SK-N-MC (cell line): ENCODE results near the gene FHIP2A.

Source experiments
- DNase-seq: peaks from one replicate; pipeline ENCODE4 v3.0.0-alpha.2; 2011; ENCODE audit warnings: low read depth, low spot score
- H3K27ac ChIP-seq: fragments of 200-600 bp; sonication (generic); 2 replicates; pipeline ENCODE4 v1.5.1; 2016; ENCODE audit warnings: mixed run types
- H3K36me3 ChIP-seq: fragments of 200-600 bp; sonication (generic); 2 replicates; pipeline ENCODE4 v1.6.1; 2017; ENCODE audit warnings: antibody characterized with exemption, low read length, mixed read lengths; ENCODE audit not compliant: insufficient read depth
- H3K4me3 ChIP-seq: fragments of 200-600 bp; sonication (generic); 2 replicates; pipeline ENCODE4 v1.5.1; 2016
- H3K9ac ChIP-seq: fragments of 200-600 bp; sonication (generic); 2 replicates; pipeline ENCODE4 v1.8.0; 2017; ENCODE audit warnings: mixed run types, mixed read lengths; ENCODE audit not compliant: insufficient read length
- H3K9me3 ChIP-seq: fragments of 200-600 bp; sonication (generic); 2 replicates; pipeline ENCODE4 v1.6.1; 2017; ENCODE audit warnings: low read depth, mild to moderate bottlenecking, antibody characterized with exemption, low read length, moderate library complexity, mixed read lengths
- EZH2 ChIP-seq: fragments of 200-600 bp; sonication (generic); IDR thresholded peaks from one replicate; pipeline ENCODE4 v1.6.1; 2017; ENCODE audit warnings: antibody characterized with exemption
- FOXP2 ChIP-seq: optimal IDR thresholded peaks from 2 replicates; pipeline ENCODE3; 2011; ENCODE audit warnings: mild to moderate bottlenecking, moderate library complexity; ENCODE audit not compliant: insufficient read depth; ENCODE audit errors: extremely low read length, control extremely low read depth
- POLR2AphosphoS5 ChIP-seq: IDR thresholded peaks from 2 replicates; pipeline ENCODE4 v1.6.1; 2012; ENCODE audit warnings: mild to moderate bottlenecking, low read depth, low read length, borderline replicate concordance

FHIP2A gene

DNA sequence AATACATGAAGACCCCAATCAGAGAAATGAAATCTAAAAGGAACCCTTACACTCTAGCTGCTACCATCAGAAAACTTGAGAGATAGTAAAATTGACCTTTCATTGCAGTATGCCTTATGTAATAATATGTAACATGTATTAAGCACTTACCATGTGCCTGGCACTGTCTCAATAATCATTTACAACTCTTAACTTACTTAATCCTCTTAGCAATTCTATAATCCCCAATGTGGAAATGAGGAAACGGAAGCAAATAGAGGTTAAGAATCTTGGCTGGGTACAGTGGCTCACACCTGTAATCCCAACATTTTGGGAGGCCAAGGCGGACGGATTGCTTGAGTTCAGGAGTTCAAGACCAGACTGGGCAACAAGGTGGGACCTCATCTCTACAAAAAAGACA, 29.8 kb upstream of the FHIP2A start:
- TF ChIP-seq POLR2AphosphoS5: no peak
- TF ChIP-seq FOXP2: no peak
- Histone ChIP-seq H3K36me3 (no peaks in the 10 kb centered on the region), H3K27ac (no peak overlapping the region), H3K9me3 (no peaks in the 10 kb centered on the region), H3K9ac (no peak overlapping the region), H3K4me3 (no peak overlapping the region)
- no peak for DNase-seq

DNA sequence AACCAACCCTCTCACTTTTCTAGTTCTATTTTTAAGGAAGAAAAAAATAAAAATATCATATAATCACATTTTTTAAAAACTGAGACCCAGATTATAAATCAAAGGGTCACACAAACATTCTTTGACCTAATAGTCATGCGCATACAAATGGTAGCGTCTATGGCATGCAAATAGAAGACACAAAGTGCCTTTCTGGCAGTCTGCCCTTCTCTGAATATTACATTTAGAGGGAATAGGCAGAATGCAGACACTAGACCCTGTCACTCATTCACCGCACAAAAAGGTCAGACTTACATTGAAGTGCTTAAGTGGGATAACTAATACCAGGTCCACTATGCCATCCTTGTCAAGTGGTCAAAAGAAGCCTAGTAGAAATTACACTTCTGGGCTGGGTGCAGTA, 26.5 kb upstream of the FHIP2A start:
- TF ChIP-seq EZH2 (no peak), POLR2AphosphoS5 (no peak), FOXP2 (no peak)
- H3K9me3 ChIP-seq: no peaks in the 10 kb centered on the region
- peak overlapping the region; percentile 36; the same call in 1 of the 2 replicates for H3K27ac ChIP-seq
- H3K36me3 ChIP-seq: no peaks in the 10 kb centered on the region
- H3K4me3 ChIP-seq: no peak overlapping the region
- H3K9ac ChIP-seq: no peak overlapping the region
- no peak for DNase-seq

DNA sequence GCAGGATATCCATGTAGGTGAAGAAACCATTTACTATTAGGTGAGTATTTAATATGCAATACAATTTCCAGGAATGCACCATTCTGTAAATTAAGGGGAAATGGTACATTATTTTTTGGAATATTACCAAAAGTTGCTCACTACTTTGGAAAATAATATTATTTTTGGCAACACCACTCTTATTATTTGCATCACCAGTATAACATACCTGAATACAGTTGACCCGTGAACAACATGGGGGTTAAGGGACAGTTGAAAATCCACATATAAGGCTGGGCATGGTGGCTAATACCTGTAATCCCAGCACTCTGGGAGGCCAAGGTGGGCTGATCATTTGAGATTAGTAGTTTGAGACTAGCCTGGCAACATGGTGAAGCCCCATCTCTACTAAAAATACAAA, 21.2 kb upstream of the FHIP2A start:
- Histone ChIP-seq H3K27ac (no peak overlapping the region), H3K9ac (no peak overlapping the region), H3K4me3 (no peak overlapping the region), H3K36me3 (no peaks in the 10 kb centered on the region), H3K9me3 (no peaks in the 10 kb centered on the region)
- TF ChIP-seq FOXP2 (no peak), POLR2AphosphoS5 (no peak), EZH2 (no peak)
- DNase-seq: no peak

DNA sequence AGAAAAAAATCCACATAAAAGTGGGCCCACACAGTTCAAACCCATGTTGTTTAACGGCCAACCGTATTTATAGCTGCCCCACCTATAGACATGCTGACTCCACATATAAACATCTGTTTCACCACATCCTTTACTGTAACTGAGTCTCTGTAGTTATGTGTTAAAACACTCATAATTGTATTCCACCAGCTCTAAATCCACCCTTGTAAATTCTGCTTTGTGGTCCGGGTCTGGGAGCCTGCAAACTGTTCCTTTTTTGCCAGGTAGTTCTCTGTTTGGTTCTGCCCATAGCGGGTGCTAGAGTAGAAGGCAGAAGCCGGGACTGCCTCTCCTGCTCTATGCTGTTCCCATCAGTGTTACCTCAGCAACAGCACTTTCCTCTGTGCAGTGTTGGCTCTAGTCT, 20.2 kb upstream of the FHIP2A start:
- H3K9ac ChIP-seq: no peak overlapping the region
- DNase-seq: no peak
- no peaks in the 10 kb centered on the region for H3K9me3 ChIP-seq
- no peak overlapping the region for H3K4me3 ChIP-seq
- no peak for TF ChIP-seq EZH2
- no peak for TF ChIP-seq FOXP2
- TF ChIP-seq POLR2AphosphoS5: no peak
- no peaks in the 10 kb centered on the region for H3K36me3 ChIP-seq
- H3K27ac ChIP-seq: no peak overlapping the region

DNA sequence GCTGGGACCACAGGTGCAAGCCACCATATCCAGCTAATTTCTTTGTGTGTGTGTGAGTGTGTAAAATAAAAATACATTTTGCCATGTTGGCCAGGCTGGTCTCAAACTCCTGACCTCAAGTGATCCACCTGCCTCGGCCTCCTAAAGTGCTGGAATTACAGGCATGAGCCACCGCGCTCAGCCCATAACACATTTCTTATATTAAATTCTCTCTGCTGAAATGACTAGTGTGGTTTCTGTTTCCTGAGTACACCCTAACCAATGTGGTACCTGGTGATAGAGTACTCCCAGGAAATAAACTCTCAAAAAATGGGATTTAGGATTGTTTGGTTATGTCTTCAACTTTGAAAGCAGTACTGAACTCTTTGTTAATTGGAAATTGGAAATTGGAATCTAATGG, 19.4 kb upstream of the FHIP2A start:
- Histone ChIP-seq H3K27ac (no peak overlapping the region), H3K36me3 (no peaks in the 10 kb centered on the region), H3K9me3 (no peaks in the 10 kb centered on the region), H3K9ac (no peak overlapping the region), H3K4me3 (no peak overlapping the region)
- DNase-seq: no peak
- TF ChIP-seq FOXP2: no peak
- TF ChIP-seq EZH2: no peak
- no peak for TF ChIP-seq POLR2AphosphoS5

DNA sequence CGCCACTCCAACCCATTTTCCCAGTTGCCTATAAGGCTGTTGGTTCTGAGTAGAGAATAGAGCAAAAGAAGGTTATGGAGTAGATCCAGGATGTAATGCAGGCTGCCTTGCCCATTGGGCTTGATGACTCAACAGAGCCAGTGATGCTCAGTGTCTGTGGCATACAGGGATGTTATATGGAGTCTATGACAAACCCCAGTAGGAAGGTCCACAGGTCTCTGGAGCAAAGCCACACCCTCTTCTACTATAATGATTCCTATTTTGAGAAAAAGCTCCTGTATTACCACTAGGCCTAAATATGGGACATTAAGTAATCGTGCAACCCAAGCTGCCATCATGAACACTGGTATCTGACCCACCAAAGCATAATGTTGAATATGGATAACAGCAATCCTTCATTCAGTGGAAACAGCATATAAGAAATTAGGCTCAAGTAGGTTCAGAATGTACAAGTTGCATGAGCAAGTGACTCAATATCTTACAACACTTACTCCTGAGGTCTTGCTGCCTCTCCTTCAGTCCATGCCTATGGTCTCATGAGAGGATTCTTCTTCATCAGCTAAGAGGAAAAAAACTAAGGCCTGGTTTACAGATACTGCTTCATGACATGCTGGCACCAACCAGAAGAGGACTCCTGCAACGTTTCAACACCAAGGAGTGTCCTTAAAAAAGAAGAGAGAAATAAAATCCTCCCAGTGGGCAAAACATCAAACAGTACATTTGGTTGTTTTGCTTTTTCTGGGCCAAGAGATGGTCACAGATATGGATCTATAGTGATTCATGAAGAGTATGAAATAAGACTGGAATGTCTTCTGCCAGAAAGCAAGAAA, 14.8 kb upstream of the FHIP2A start:
- no peak overlapping the region for H3K4me3 ChIP-seq
- H3K36me3 ChIP-seq: no peaks in the 10 kb centered on the region
- no peak overlapping the region for H3K9ac ChIP-seq
- DNase-seq: no peak
- H3K27ac ChIP-seq: no peak overlapping the region
- TF ChIP-seq EZH2: no peak
- no peak for TF ChIP-seq POLR2AphosphoS5
- no peak for TF ChIP-seq FOXP2
- no peaks in the 10 kb centered on the region for H3K9me3 ChIP-seq

DNA sequence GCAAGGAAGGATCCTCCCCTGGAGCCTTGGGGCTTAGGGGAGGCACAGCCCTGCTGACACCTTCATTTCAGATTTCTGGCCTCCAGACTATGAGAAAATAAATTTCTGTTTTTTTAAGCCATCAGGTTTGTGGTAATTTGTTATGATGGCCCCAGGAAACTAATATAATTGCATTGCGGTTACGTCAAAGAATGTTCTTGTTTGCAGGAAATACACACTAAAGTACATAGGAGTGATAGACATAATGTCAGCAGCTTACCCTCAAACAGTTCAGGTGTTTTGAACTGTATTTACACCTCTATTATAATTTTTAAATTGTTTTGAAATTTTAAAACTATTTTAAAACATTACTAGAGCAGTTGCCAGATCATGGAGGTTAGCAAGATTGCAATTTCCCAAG, 12.6 kb upstream of the FHIP2A start:
- Histone ChIP-seq H3K36me3 (no peaks in the 10 kb centered on the region), H3K27ac (no peak overlapping the region), H3K9me3 (no peaks in the 10 kb centered on the region), H3K4me3 (no peak overlapping the region), H3K9ac (no peak overlapping the region)
- no peak for DNase-seq
- TF ChIP-seq EZH2 (no peak), POLR2AphosphoS5 (no peak)

DNA sequence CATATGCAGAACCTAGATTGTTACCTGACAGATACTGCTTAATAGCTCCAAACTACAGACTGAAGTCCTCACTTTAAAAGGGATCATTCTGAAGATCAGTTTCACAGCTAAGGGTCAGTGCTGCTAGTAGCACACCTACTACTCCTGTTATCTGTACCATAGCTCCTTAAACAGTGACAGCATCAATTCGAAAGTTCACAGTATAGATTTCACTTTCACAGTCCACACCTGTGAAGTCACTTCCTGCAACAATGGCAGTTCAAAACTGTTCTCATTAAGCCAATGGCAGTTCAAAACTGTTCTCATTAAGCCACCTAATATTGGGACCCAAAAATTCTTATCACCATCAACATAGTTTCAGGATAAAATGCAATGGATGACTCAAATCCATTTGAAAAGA, 10.7 kb upstream of the FHIP2A start:
- Histone ChIP-seq H3K36me3 (no peaks in the 10 kb centered on the region), H3K9me3 (no peaks in the 10 kb centered on the region), H3K9ac (no peak overlapping the region), H3K27ac (no peak overlapping the region), H3K4me3 (no peak overlapping the region)
- no peak for DNase-seq
- TF ChIP-seq FOXP2 (no peak), EZH2 (no peak), POLR2AphosphoS5 (no peak)

DNA sequence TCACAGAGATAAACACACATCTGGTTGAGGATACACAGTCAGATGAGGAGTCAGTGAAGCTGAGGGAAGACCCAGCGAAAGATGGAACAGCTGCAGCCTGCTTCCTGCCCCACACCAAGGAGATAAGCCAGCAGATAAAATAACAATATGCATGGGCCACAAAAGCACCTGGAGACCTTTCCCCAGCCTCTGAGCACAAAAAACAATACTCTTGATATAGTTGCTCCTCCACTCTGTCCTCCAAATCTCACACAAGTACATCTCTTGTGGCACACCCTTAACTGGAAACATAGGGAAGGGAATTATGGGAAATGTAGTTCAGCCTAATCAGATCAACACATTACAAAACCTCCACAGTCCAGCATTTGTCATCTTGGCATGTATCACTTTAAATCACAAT, 9.7 kb upstream of the FHIP2A start:
- Histone ChIP-seq H3K9me3 (no peaks in the 10 kb centered on the region), H3K9ac (no peak overlapping the region), H3K27ac (no peak overlapping the region), H3K36me3 (no peaks in the 10 kb centered on the region), H3K4me3 (no peak overlapping the region)
- no peak for TF ChIP-seq POLR2AphosphoS5
- TF ChIP-seq FOXP2: no peak
- no peak for TF ChIP-seq EZH2
- no peak for DNase-seq
